HG02973 (cell line): ENCODE results near the gene CCDC116.
"Not testable (repeated sequence)": the region's sequence is repeated elsewhere in the genome, so short reads cannot be mapped to it uniquely, and the experiment has no call there.

Source experiments
- ATAC-seq: cut with Tn5 transposase; IDR thresholded peaks from one replicate; pipeline ENCODE4 v1.9.1; 2021; ENCODE audit warnings: moderate library complexity; ENCODE audit not compliant: unreplicated experiment

Gene CCDC116

GRCh38 chr22:21629255-21630149 is 3.1 kb upstream of the CCDC116 start, which contains the start of gene YDJC:
TSS of gene YDJC (minus strand) at chr22:21630022. CDS start at chr22:21630014, 8 bp downstream.
- peak; percentile 67 for ATAC-seq

- no peak for ATAC-seq
These were observed 1.5 kb upstream of the CCDC116 start for GRCh38 chr22:21631025-21631424.

GRCh38 chr22:21632931-21633330 is 371 bp downstream of the CCDC116 start:
- ATAC-seq = no peak

GRCh38 chr22:21633481-21633880 is 921 bp downstream of the CCDC116 start:
- no peak for ATAC-seq

- ATAC-seq = no peak
These were observed 1.5 kb downstream of the CCDC116 start for GRCh38 chr22:21634081-21634480.

GRCh38 chr22:21634844-21635243 is 2.3 kb downstream of the CCDC116 start:
- ATAC-seq = no peak

- no peak for ATAC-seq
These were observed 3.4 kb downstream of the CCDC116 start for GRCh38 chr22:21635771-21636510.

- no peak for ATAC-seq
These were observed 4.2 kb downstream of the CCDC116 start for GRCh38 chr22:21636629-21637218.

GRCh38 chr22:21637450-21637849 is 4.9 kb downstream of the CCDC116 start:
- not testable (repeated sequence) for ATAC-seq

GRCh38 chr22:21639359-21639758 is 6.8 kb downstream of the CCDC116 start:
- no peak for ATAC-seq

GRCh38 chr22:21640810-21641209 is 8.2 kb downstream of the CCDC116 start:
- ATAC-seq = no peak

GRCh38 chr22:21641417-21641788 is 8.8 kb downstream of the CCDC116 start:
- no peak for ATAC-seq

GRCh38 chr22:21641789-21642583 is 9.4 kb downstream of the CCDC116 start, which contains the start of gene SDF2L1:
TSS of gene SDF2L1 (plus strand) at chr22:21642302. CDS start at chr22:21642337, 35 bp downstream.
- ATAC-seq = peak; percentile 87

- ATAC-seq = no peak
These were observed 10.3 kb downstream of the CCDC116 start for GRCh38 chr22:21642584-21643448.

- no peak for ATAC-seq
These were observed 11.2 kb downstream of the CCDC116 start for GRCh38 chr22:21643533-21644357.

- not testable (repeated sequence) for ATAC-seq
These were observed 13.0 kb downstream of the CCDC116 start for GRCh38 chr22:21645513-21645912.

GRCh38 chr22:21646608-21647590 is 14.3 kb downstream of the CCDC116 start:
- no peak for ATAC-seq

GRCh38 chr22:21650280-21650679 is 17.7 kb downstream of the CCDC116 start:
- ATAC-seq = no peak
